Mucosa of rectum (tissue), 2 donors: ENCODE results near the gene NUDT9.
"Not testable (repeated sequence)": the region's sequence is repeated elsewhere in the genome, so short reads cannot be mapped to it uniquely, and the experiment has no call there.

Source experiments
- H3K27ac ChIP-seq, 2 donors: one replicate each; pipeline ENCODE4 v1.7.0; 2013; ENCODE audit warnings: inconsistent platforms in 2 of 2, low read depth in 2 of 2, low read length in 2 of 2
- H3K27me3 ChIP-seq, 2 donors: one replicate each; pipeline ENCODE4 v1.7.0; 2013; ENCODE audit warnings: low read length in 2 of 2; ENCODE audit not compliant: control insufficient read depth in 2 of 2, insufficient read depth in 2 of 2
- H3K36me3 ChIP-seq, 2 donors: one replicate each; pipeline ENCODE4 v1.7.0; 2013; ENCODE audit warnings: low read length in 2 of 2; ENCODE audit not compliant: control insufficient read depth in 2 of 2, insufficient read depth in 2 of 2
- H3K4me1 ChIP-seq, 2 donors: one replicate each; pipeline ENCODE4 v1.7.0; 2013; ENCODE audit warnings: low read length in 2 of 2, mild to moderate bottlenecking in 1 of 2; ENCODE audit not compliant: control insufficient read depth in 2 of 2, insufficient read depth in 2 of 2
- H3K4me3 ChIP-seq, 2 donors: one replicate each; pipeline ENCODE4 v1.7.0; 2013; ENCODE audit warnings: low read length in 2 of 2
- H3K9ac ChIP-seq, 2 donors: one replicate each; pipeline ENCODE4 v1.7.0; 2013; ENCODE audit warnings: low read length in 2 of 2, low read depth in 1 of 2, mild to moderate bottlenecking in 1 of 2
- H3K9me3 ChIP-seq, 2 donors: one replicate each; pipeline ENCODE4 v1.7.0; 2013; ENCODE audit warnings: low read length in 2 of 2; ENCODE audit not compliant: control insufficient read depth in 2 of 2
- donor health status: healthy.
- donor health status: Normal muscosa, but diverticular disease.

NUDT9 gene

DNA sequence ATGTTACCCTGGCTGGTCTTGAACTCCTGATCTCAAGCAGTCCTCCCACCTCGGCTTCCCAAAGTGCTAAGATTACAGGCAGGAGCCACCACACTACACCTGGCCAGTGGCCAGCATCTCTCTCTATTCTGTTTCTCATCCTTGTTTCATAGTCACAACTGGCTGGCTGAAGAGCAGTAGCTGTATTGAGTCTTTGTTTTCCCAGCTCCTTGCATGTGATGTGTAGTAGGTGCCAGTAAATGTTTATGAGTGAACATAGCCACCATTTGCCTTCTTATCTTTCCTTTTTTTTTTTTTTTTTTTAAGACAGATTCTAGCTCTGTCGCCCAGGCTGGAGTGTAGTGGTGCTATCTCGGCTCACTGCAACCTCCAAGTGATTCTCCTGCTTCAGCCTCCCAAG is 23.6 kb downstream of the NUDT9 start:
- Histone ChIP-seq H3K4me1 (peaks cover 0 to 3% of the 10 kb centered on the region in 2 donors), H3K36me3 (peaks cover 23 to 25% of the 10 kb centered on the region in 2 donors), H3K4me3 (no peak overlapping the region), H3K9ac (no peak overlapping the region), H3K27me3 (no peaks in the 10 kb centered on the region), H3K9me3 (no peaks in the 10 kb centered on the region), H3K27ac (no peak overlapping the region)

DNA sequence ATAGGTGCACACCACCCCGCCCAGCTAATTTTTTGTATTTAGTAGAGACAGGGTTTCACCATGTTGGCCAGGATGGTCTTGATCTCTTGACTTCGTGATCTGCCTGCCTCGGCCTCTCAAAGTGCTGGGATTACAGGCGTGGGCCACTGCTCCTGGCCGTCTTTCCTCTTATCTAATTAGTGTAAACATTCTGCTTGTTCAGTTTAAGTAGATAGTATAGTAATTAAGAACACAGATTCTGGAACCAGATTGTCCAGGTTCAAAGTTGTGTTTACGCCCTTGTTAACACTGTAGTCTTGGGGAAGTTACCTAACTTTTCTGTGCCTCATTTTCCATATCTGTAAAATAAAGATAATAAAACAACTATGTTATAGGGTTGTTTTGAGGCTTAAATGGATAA is 24.0 kb downstream of the NUDT9 start:
- not testable (repeated sequence) for H3K9me3 ChIP-seq, H3K27ac ChIP-seq, H3K4me1 ChIP-seq, H3K9ac ChIP-seq, H3K4me3 ChIP-seq, H3K27me3 ChIP-seq
- peaks cover 23 to 27% of the 10 kb centered on the region in 2 donors for H3K36me3 ChIP-seq

DNA sequence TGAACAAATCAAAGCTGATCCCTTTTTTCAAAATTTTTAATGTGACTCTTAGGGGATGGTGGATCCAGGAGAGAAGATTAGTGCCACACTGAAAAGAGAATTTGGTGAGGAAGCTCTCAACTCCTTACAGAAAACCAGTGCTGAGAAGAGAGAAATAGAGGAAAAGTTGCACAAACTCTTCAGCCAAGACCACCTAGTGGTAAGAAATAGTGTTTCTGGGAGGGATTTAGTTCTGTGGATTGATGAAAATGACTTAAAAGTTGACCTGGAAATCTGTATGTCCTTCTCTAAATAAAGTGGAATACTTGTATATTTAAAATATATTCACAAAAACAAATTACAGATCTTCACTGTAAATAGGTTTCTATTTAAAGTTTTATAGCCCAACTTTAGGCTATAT is 29.2 kb downstream of the NUDT9 start:
- no peaks in the 10 kb centered on the region for H3K4me1 ChIP-seq
- no peak overlapping the region for H3K27ac ChIP-seq
- H3K4me3 ChIP-seq: no peak overlapping the region
- H3K9ac ChIP-seq: no peak overlapping the region
- peaks cover 11 to 18% of the 10 kb centered on the region in 2 donors for H3K36me3 ChIP-seq
- no peaks in the 10 kb centered on the region for H3K27me3 ChIP-seq
- H3K9me3 ChIP-seq: no peaks in the 10 kb centered on the region

GRCh38 chr4:87458913-87459312 is 36.5 kb downstream of the NUDT9 start:
- Histone ChIP-seq H3K27ac (no peak overlapping the region), H3K9me3 (no peaks in the 10 kb centered on the region), H3K4me3 (no peak overlapping the region), H3K4me1 (peaks cover 0 to 9% of the 10 kb centered on the region in 2 donors), H3K36me3 (peaks cover 8 to 16% of the 10 kb centered on the region in 2 donors), H3K9ac (no peak overlapping the region), H3K27me3 (no peaks in the 10 kb centered on the region)

- H3K27ac ChIP-seq: no peak overlapping the region
- H3K9me3 ChIP-seq: no peaks in the 10 kb centered on the region
- H3K4me3 ChIP-seq: no peak overlapping the region
- H3K4me1 ChIP-seq: peaks cover 0 to 9% of the 10 kb centered on the region in 2 donors
- H3K9ac ChIP-seq: no peak overlapping the region
- H3K36me3 ChIP-seq: peaks cover 5 to 11% of the 10 kb centered on the region in 2 donors
- H3K27me3 ChIP-seq: no peaks in the 10 kb centered on the region
Observed at GRCh38 chr4:87461281-87461700, 38.9 kb downstream of the NUDT9 start.

DNA sequence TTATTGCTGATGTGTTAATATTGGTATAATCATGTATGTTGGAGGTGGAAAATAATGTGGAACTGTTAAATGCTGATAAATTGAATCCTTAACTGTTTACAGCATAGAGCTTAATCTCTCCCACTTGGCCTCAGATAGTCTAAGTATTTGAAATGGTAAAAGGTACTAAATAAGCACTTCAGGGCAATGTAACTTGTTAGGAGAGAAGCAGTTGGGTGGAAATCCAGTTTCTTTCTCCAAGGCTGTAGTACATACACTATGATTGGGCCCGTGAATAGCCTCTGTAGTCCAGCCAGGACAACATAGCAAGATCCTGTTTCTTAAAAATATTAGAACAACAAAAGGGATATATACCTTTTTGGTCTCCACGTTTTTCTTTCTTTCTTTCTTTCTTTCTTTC is 39.7 kb downstream of the NUDT9 start:
- H3K27me3 ChIP-seq: no peaks in the 10 kb centered on the region
- no peak overlapping the region for H3K27ac ChIP-seq

DNA sequence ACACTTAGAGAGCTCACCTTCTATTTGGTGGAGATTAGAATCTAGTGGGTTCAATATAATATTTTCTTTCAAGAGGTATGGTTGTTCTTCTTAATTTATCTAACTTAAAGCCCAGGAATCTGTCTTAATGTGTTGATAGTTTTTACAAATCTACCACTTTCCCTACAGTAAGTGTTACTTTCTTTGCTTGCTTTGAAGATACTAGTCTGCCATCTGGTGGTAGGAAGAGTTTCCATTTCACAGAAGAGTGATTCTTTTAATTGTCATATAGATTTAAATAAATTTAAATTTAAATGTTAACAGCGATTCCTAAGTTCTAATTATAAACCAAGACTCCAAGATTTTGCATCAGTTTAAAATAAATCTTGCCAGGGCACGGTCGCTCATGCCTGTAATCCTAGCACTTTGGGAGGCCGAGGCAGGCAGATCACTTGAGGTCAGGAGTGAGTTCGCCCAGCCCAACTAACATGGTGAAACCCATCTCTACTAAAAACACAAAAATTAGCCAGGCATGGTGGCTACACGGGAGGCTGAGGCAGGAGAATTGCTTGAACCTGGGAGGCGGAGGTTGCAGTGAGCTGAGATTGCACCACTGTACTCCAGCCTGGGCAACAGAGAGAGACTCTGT is 43.5 kb downstream of the NUDT9 start:
- Histone ChIP-seq H3K9me3 (no peaks in the 10 kb centered on the region), H3K27me3 (no peaks in the 10 kb centered on the region), H3K9ac (no peak overlapping the region), H3K4me3 (no peak overlapping the region), H3K36me3 (no peaks in the 10 kb centered on the region), H3K27ac (no peak overlapping the region), H3K4me1 (peaks cover 0 to 9% of the 10 kb centered on the region in 2 donors)

More for the DNA sequence above, 39.7 kb downstream of the NUDT9 start:
- Histone ChIP-seq H3K4me3 (no peak overlapping the region), H3K9me3 (no peaks in the 10 kb centered on the region), H3K36me3 (peaks cover 5 to 11% of the 10 kb centered on the region in 2 donors), H3K4me1 (peaks cover 0 to 9% of the 10 kb centered on the region in 2 donors), H3K9ac (no peak overlapping the region)

DNA sequence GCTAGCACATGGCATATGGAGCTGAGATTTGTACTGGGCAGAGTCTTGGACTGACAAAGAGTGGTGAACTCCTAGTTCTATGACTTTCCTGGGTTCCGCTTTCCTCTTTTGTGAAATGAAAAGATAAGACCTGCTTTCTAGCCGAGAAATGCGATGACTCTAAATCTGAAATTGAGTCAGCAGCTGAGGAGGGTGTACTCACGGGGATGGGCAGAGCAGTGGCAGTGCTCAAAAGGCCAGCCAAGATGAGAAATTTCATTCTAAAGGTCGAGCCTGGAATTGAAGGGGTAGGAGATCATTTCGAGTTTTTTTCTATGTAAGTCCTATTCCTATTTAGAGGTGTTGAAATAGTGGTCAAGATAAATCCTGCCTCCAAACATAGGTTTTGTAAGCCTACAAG is 47.0 kb downstream of the NUDT9 start:
- Histone ChIP-seq H3K36me3 (peaks cover 0 to 2% of the 10 kb centered on the region in 2 donors), H3K4me3 (no peak overlapping the region), H3K27me3 (no peaks in the 10 kb centered on the region), H3K9ac (no peak overlapping the region), H3K27ac (no peak overlapping the region), H3K4me1 (no peaks in the 10 kb centered on the region), H3K9me3 (no peaks in the 10 kb centered on the region)

- peaks cover 0 to 7% of the 10 kb centered on the region in 2 donors for H3K36me3 ChIP-seq
- H3K4me1 ChIP-seq: no peaks in the 10 kb centered on the region
- H3K27ac ChIP-seq: no peak overlapping the region
- H3K4me3 ChIP-seq: no peak overlapping the region
- no peaks in the 10 kb centered on the region for H3K9me3 ChIP-seq
- no peak overlapping the region for H3K9ac ChIP-seq
- H3K27me3 ChIP-seq: no peaks in the 10 kb centered on the region
Observed at GRCh38 chr4:87476934-87477333, 54.6 kb downstream of the NUDT9 start.

DNA sequence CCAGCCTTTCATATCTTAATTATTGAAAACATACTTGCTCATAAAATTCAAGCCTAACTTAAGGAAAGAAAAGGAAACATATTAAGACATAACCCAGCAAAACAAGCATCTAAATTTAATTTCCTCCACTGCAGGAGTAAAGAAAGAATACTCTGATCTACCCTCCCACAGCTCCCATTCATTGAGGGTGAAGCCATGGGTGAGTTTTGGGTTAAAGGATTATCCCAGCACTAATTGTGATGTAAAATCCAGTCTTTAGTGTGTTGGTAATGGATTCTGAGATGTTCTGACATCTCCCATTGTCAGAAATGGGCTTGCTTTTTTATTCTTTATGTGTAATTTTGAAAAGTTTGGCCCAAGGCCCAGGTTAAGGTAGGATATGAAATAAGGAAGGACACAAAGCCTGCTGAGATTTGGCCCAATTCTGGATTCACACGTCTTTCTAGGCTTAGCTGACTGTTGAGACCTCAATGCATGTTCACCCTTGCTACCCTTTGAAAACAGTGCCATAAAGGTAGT is 56.4 kb downstream of the NUDT9 start:
- H3K27me3 ChIP-seq: no peaks in the 10 kb centered on the region
- H3K27ac ChIP-seq: no peak overlapping the region
- peaks cover 0 to 6% of the 10 kb centered on the region in 2 donors for H3K36me3 ChIP-seq
- no peak overlapping the region for H3K4me3 ChIP-seq
- no peaks in the 10 kb centered on the region for H3K9me3 ChIP-seq
- H3K9ac ChIP-seq: no peak overlapping the region
- no peaks in the 10 kb centered on the region for H3K4me1 ChIP-seq
